Smooth muscle cell (in vitro differentiated cells): ENCODE results near the gene CCT6B. TPM values are rescaled to one million over a fixed set of nuclear protein-coding genes. Genes with fewer than 3 reads are reported as not detected.

Source experiments
- DNase-seq: peaks from one replicate; lab custom pipeline; 2025; ENCODE audit not compliant: unreplicated experiment; lab: John Stamatoyannopoulos, UW
- H2AFZ ChIP-seq: fragments of 200-600 bp; sonication (generic); 2 replicates; pipeline ENCODE4 v1.6.0; 2016; ENCODE audit warnings: antibody characterized with exemption, low read depth, mild to moderate bottlenecking
- H3F3A ChIP-seq: fragments of 200-600 bp; sonication (generic); 2 replicates; pipeline ENCODE4 v1.6.0; 2017; ENCODE audit warnings: antibody characterized with exemption, low read depth
- H3K27ac ChIP-seq: fragments of 200-600 bp; sonication (generic); 2 replicates; pipeline ENCODE4 v1.5.1; 2016; ENCODE audit warnings: low read depth, mild to moderate bottlenecking
- H3K27me3 ChIP-seq: fragments of 200-600 bp; sonication (generic); 2 replicates; pipeline ENCODE4 v1.6.1; 2016; ENCODE audit warnings: low read depth, mild to moderate bottlenecking
- H3K36me3 ChIP-seq: fragments of 200-600 bp; sonication (generic); 2 replicates; pipeline ENCODE4 v1.5.1; 2016; ENCODE audit warnings: low read depth
- H3K4me1 ChIP-seq: fragments of 200-600 bp; sonication (generic); 2 replicates; pipeline ENCODE4 v1.5.1; 2016; ENCODE audit warnings: low read depth
- H3K4me2 ChIP-seq: fragments of 200-600 bp; sonication (generic); 2 replicates; pipeline ENCODE4 v1.6.0; 2016; ENCODE audit warnings: mild to moderate bottlenecking
- H3K4me3 ChIP-seq: fragments of 200-600 bp; sonication (generic); 2 replicates; pipeline ENCODE4 v1.5.1; 2016; ENCODE audit warnings: mild to moderate bottlenecking
- H3K79me2 ChIP-seq: fragments of 200-600 bp; sonication (generic); 2 replicates; pipeline ENCODE4 v1.6.0; 2016; ENCODE audit warnings: low read depth, mild to moderate bottlenecking
- H3K9ac ChIP-seq: fragments of 200-600 bp; sonication (generic); 2 replicates; pipeline ENCODE4 v1.6.0; 2016; ENCODE audit warnings: low read depth
- H3K9me3 ChIP-seq: fragments of 200-600 bp; sonication (generic); replicated peaks from 2 replicates; pipeline ENCODE4 v1.5.1; 2016; ENCODE audit warnings: low read depth
- H4K20me1 ChIP-seq: fragments of 200-600 bp; sonication (generic); 2 replicates; pipeline ENCODE4 v1.6.0; 2016; ENCODE audit warnings: low read depth
- CTCF ChIP-seq: fragments of 200-600 bp; sonication (generic); IDR thresholded peaks from 2 replicates; pipeline ENCODE4 v1.5.1; 2017; ENCODE audit warnings: borderline replicate concordance, mild to moderate bottlenecking, antibody characterized with exemption; ENCODE audit not compliant: insufficient read depth, poor library complexity, severe bottlenecking
- WGBS: methylation state at CpG from one replicate; pipeline ENCODE4 v1.1.7; 2016; ENCODE audit warnings: low lambda C conversion rate; 5-methylcytosine and 5-hydroxymethylcytosine counted together
- polyA plus RNA-seq: library from polyadenylated mRNA; unstranded; fragments of >200 nt; fragmentation: Nextera tagmentation; extraction: Ambion mirVana; gene quantifications from 2 replicates; pipeline ENCODE4 v1.2.1, GENCODE V29; 2016
- total RNA-seq: library from RNA; depleted of rRNA; stranded (reverse); fragments of >200 nt; gene quantifications from 2 replicates; pipeline ENCODE4 v1.2.3, GENCODE V29; 2014

Gene CCT6B
- total and polyA plus RNA-seq, 2 experiments from 2014 or later = 1.5 to 1.6 TPM

- no peak overlapping the region for H3K9ac ChIP-seq
- H3K79me2 ChIP-seq = no peaks in the 10 kb centered on the region
- no peak for DNase-seq
- H3K36me3 ChIP-seq = no peaks in the 10 kb centered on the region
- H2AFZ ChIP-seq = no peak overlapping the region
- H3K4me3 ChIP-seq = no peak overlapping the region
- no peaks in the 10 kb centered on the region for H3K4me1 ChIP-seq
- no peak overlapping the region for H3K27ac ChIP-seq
- H3K27me3 ChIP-seq = peaks cover 53% of the 10 kb centered on the region
- H3K4me2 ChIP-seq = no peak overlapping the region
- no peaks in the 10 kb centered on the region for H3F3A ChIP-seq
- no peaks in the 10 kb centered on the region for H4K20me1 ChIP-seq
- no peaks in the 10 kb centered on the region for H3K9me3 ChIP-seq
- WGBS = 42% methylated on average over 5 of the region's 5 CpGs
- no peak for TF ChIP-seq CTCF
Observed at GRCh38 chr17:34895383-34895782, 65.9 kb downstream of the CCT6B start.

- H3F3A ChIP-seq = no peaks in the 10 kb centered on the region
- WGBS = 76% methylated on average over 4 of the region's 4 CpGs
- no peak for DNase-seq
- no peak overlapping the region for H3K9ac ChIP-seq
- H3K4me3 ChIP-seq = no peak overlapping the region
- no peaks in the 10 kb centered on the region for H3K36me3 ChIP-seq
- peaks cover 53% of the 10 kb centered on the region for H3K27me3 ChIP-seq
- no peak overlapping the region for H2AFZ ChIP-seq
- no peak for TF ChIP-seq CTCF
- no peaks in the 10 kb centered on the region for H3K9me3 ChIP-seq
- H3K79me2 ChIP-seq = no peaks in the 10 kb centered on the region
- no peaks in the 10 kb centered on the region for H4K20me1 ChIP-seq
- no peaks in the 10 kb centered on the region for H3K4me1 ChIP-seq
- H3K4me2 ChIP-seq = no peak overlapping the region
- no peak overlapping the region for H3K27ac ChIP-seq
Observed at GRCh38 chr17:34894964-34895363, 66.3 kb downstream of the CCT6B start.

- Histone ChIP-seq H3F3A (no peaks in the 10 kb centered on the region), H3K9ac (no peak overlapping the region), H3K36me3 (no peaks in the 10 kb centered on the region), H3K4me2 (no peak overlapping the region), H3K27me3 (peaks cover 41% of the 10 kb centered on the region), H3K9me3 (no peaks in the 10 kb centered on the region), H3K79me2 (no peaks in the 10 kb centered on the region), H4K20me1 (no peaks in the 10 kb centered on the region), H3K4me1 (no peaks in the 10 kb centered on the region), H3K27ac (no peak overlapping the region), H3K4me3 (no peak overlapping the region), H2AFZ (no peak overlapping the region)
- WGBS = 52% methylated on average over 9 of the region's 9 CpGs
- peak; percentile 47 for TF ChIP-seq CTCF
- DNase-seq = no peak
Observed at GRCh38 chr17:34892461-34893249, 68.6 kb downstream of the CCT6B start.

GRCh38 chr17:34886831-34887230, 74.4 kb downstream of the CCT6B start:
- WGBS = 78% methylated on average over 7 of the region's 7 CpGs
- Histone ChIP-seq H2AFZ (no peak overlapping the region), H3K27ac (no peak overlapping the region), H3K79me2 (no peaks in the 10 kb centered on the region), H3K4me2 (no peak overlapping the region), H4K20me1 (no peaks in the 10 kb centered on the region), H3K27me3 (peaks cover 14% of the 10 kb centered on the region), H3K36me3 (no peaks in the 10 kb centered on the region), H3K9me3 (no peaks in the 10 kb centered on the region), H3K4me3 (no peak overlapping the region), H3K4me1 (peaks cover 21% of the 10 kb centered on the region), H3F3A (no peaks in the 10 kb centered on the region), H3K9ac (no peak overlapping the region)
- DNase-seq = no peak
- TF ChIP-seq CTCF = no peak
